H9 (cell line): ENCODE results near the gene YIPF2. TPM values are rescaled to one million over a fixed set of nuclear protein-coding genes. Genes with fewer than 3 reads are reported as not detected.

Source experiments
- DNase-seq: peaks from one replicate; pipeline ENCODE4 v3.0.0-alpha.2; 2017
- H2AFZ ChIP-seq: one replicate; pipeline ENCODE4 v1.6.1; 2013; ENCODE audit warnings: mild to moderate bottlenecking, low read length, control low read depth, moderate library complexity
- H2AK5ac ChIP-seq: 2 replicates; pipeline ENCODE4 v1.6.1; 2013; ENCODE audit warnings: low read length, control low read depth, mixed read lengths; ENCODE audit not compliant: insufficient read length
- H2BK120ac ChIP-seq: one replicate; pipeline ENCODE4 v1.6.1; 2013; ENCODE audit warnings: low read depth, mild to moderate bottlenecking, low read length, control low read depth, inconsistent platforms; ENCODE audit not compliant: poor library complexity, severe bottlenecking
- H2BK12ac ChIP-seq: 2 replicates; pipeline ENCODE4 v1.6.1; 2013; ENCODE audit warnings: low read length, control low read depth, mixed read lengths, low read depth; ENCODE audit not compliant: insufficient read length
- H2BK15ac ChIP-seq: 2 replicates; pipeline ENCODE4 v1.6.1; 2013; ENCODE audit warnings: low read depth, low read length, control low read depth
- H2BK20ac ChIP-seq: one replicate; pipeline ENCODE4 v1.6.1; 2013; ENCODE audit warnings: low read depth, mild to moderate bottlenecking, low read length, control low read depth, inconsistent platforms; ENCODE audit not compliant: poor library complexity, severe bottlenecking
- H2BK5ac ChIP-seq: 2 replicates; pipeline ENCODE4 v1.6.1; 2013; ENCODE audit warnings: low read length, control low read depth, mixed read lengths; ENCODE audit not compliant: insufficient read length
- H3K14ac ChIP-seq: 2 replicates; pipeline ENCODE4 v1.6.1; 2013; ENCODE audit warnings: low read length, control low read depth; ENCODE audit not compliant: insufficient read depth
- H3K18ac ChIP-seq: 2 replicates; pipeline ENCODE4 v1.6.1; 2013; ENCODE audit warnings: low read depth, mild to moderate bottlenecking, mixed read lengths, low read length, control low read depth; ENCODE audit not compliant: insufficient read length
- H3K23ac ChIP-seq: 2 replicates; pipeline ENCODE4 v1.6.1; 2013; ENCODE audit warnings: low read length, control low read depth, mixed read lengths, low read depth; ENCODE audit not compliant: insufficient read length
- H3K23me2 ChIP-seq: 2 replicates; pipeline ENCODE4 v1.6.1; 2013; ENCODE audit warnings: low read depth, mild to moderate bottlenecking, mixed read lengths, low read length, control low read depth; ENCODE audit not compliant: insufficient read length, poor library complexity, severe bottlenecking
- H3K27ac ChIP-seq: 2 replicates; pipeline ENCODE4 v1.5.1; 2013; ENCODE audit warnings: low read length, control low read depth, mixed read lengths, low read depth; ENCODE audit not compliant: insufficient read length
- H3K27me3 ChIP-seq: 2 replicates; pipeline ENCODE4 v1.6.1; 2013; ENCODE audit warnings: low read length, control low read depth, inconsistent platforms; ENCODE audit not compliant: insufficient read depth
- H3K4ac ChIP-seq: 2 replicates; pipeline ENCODE4 v1.6.1; 2013; ENCODE audit warnings: low read depth, mild to moderate bottlenecking, control low read depth, inconsistent platforms, low read length, moderate library complexity
- H3K4me1 ChIP-seq: 2 replicates; pipeline ENCODE4 v1.6.1; 2013; ENCODE audit warnings: low read length, control low read depth, inconsistent platforms; ENCODE audit not compliant: insufficient read depth
- H3K4me2 ChIP-seq: 2 replicates; pipeline ENCODE4 v1.6.1; 2013; ENCODE audit warnings: low read length, control low read depth, mixed read lengths; ENCODE audit not compliant: insufficient read length, insufficient read depth
- H3K56ac ChIP-seq: 2 replicates; pipeline ENCODE4 v1.6.1; 2013; ENCODE audit warnings: low read depth, mild to moderate bottlenecking, mixed read lengths, low read length, control low read depth; ENCODE audit not compliant: insufficient read length
- H3K79me1 ChIP-seq: 2 replicates; pipeline ENCODE4 v1.6.1; 2013; ENCODE audit warnings: low read depth, mild to moderate bottlenecking, moderate library complexity, low read length, control low read depth, inconsistent platforms; ENCODE audit not compliant: insufficient read depth, poor library complexity, severe bottlenecking
- H3K79me2 ChIP-seq: 2 replicates; pipeline ENCODE4 v1.6.1; 2013; ENCODE audit warnings: low read length, control low read depth, inconsistent platforms; ENCODE audit not compliant: insufficient read depth
- H3K9ac ChIP-seq: 2 replicates; pipeline ENCODE4 v1.6.1; 2013; ENCODE audit warnings: low read length, control low read depth, mixed read lengths; ENCODE audit not compliant: insufficient read length; ENCODE audit errors: extremely low read depth
- H3K9me3 ChIP-seq: one replicate; pipeline ENCODE4 v1.6.1; 2013; ENCODE audit warnings: low read depth, low read length, inconsistent platforms; ENCODE audit not compliant: control insufficient read depth
- H3T11ph ChIP-seq: one replicate; pipeline ENCODE4 v1.6.1; 2013; ENCODE audit warnings: mild to moderate bottlenecking, low read length, control low read depth, inconsistent platforms
- H4K20me1 ChIP-seq: one replicate; pipeline ENCODE4 v1.6.1; 2013; ENCODE audit not compliant: control insufficient read depth, insufficient read length, insufficient read depth
- H4K5ac ChIP-seq: 2 replicates; pipeline ENCODE4 v1.6.1; 2013; ENCODE audit warnings: low read depth, mild to moderate bottlenecking, mixed read lengths, low read length, control low read depth; ENCODE audit not compliant: insufficient read length
- H4K8ac ChIP-seq: replicated peaks from 2 replicates; pipeline ENCODE4 v1.6.1; 2013; ENCODE audit warnings: low read length, control low read depth, mixed read lengths, low read depth; ENCODE audit not compliant: insufficient read length
- H4K91ac ChIP-seq: 2 replicates; pipeline ENCODE4 v1.6.1; 2013; ENCODE audit warnings: low read depth, mild to moderate bottlenecking, moderate library complexity, mixed read lengths, low read length, control low read depth; ENCODE audit not compliant: insufficient read length
- H3K27ac Mint-ChIP-seq, 3 experiments: 2 replicates in 2 of 3; 3 replicates in 1 of 3; pipeline ENCODE4 v1.8.0; 2020 to 2021; ENCODE audit warnings: mixed read lengths in 3 of 3, mild to moderate bottlenecking in 1 of 3, moderate library complexity in 1 of 3
- H3K27me3 Mint-ChIP-seq: 2 replicates; pipeline ENCODE4 v1.8.0; 2021; ENCODE audit warnings: low read depth, mild to moderate bottlenecking, moderate library complexity, mixed read lengths
- H3K36me3 Mint-ChIP-seq, 3 experiments: 2 replicates in 2 of 3; 3 replicates in 1 of 3; pipeline ENCODE4 v1.8.0; 2020 to 2021; ENCODE audit warnings: low read depth in 3 of 3, mixed read lengths in 3 of 3; ENCODE audit not compliant: insufficient read depth in 1 of 3
- H3K4me1 Mint-ChIP-seq, 2 experiments: 2 replicates each; pipeline ENCODE4 v1.8.0; 2020; ENCODE audit warnings: mixed read lengths in 2 of 2
- H3K4me3 Mint-ChIP-seq, 2 experiments: 2 replicates in 1 of 2; 3 replicates in 1 of 2; pipeline ENCODE4 v1.8.0; 2020 to 2021; ENCODE audit warnings: mild to moderate bottlenecking in 2 of 2, mixed read lengths in 2 of 2, moderate library complexity in 1 of 2
- H3K9me3 Mint-ChIP-seq, 2 experiments: 2 replicates in 1 of 2; 3 replicates in 1 of 2; pipeline ENCODE4 v1.8.0; 2020; ENCODE audit warnings: mild to moderate bottlenecking in 2 of 2, mixed read lengths in 2 of 2, moderate library complexity in 1 of 2
- WGBS: extraction: QIAGEN DNeasy Blood & Tissue Kit; methylation state at CpG from one replicate; pipeline ENCODE4 v1.1.7; 2013; ENCODE audit warnings: missing lambda C conversion rate, low lambda C conversion rate, mixed read lengths; ENCODE audit not compliant: insufficient read length; ENCODE audit errors: extremely low coverage; 5-methylcytosine and 5-hydroxymethylcytosine counted together
- total RNA-seq: library from RNA; stranded (reverse); gene quantifications from 2 replicates; pipeline ENCODE4 v1.2.1, GENCODE V29; 2021
- TF ChIP-seq, protein P1 (sequence below): fragments of 200-600 bp; sonication (generic); conservative IDR thresholded peaks from 3 replicates; pipeline ENCODE4 v1.8.0; 2021; ENCODE audit warnings: antibody characterized with exemption, mild to moderate bottlenecking

Gene YIPF2
- total RNA-seq, 1 experiment from 2014 or later, result 58.2 TPM

GRCh38 chr19:10975374-10976130 is 47.1 kb upstream of the YIPF2 start:
- H3K14ac ChIP-seq, result no peak overlapping the region
- no peak for DNase-seq
- H4K91ac ChIP-seq, result no peak overlapping the region
- no peak overlapping the region for H2BK15ac ChIP-seq
- no peak overlapping the region for H3K56ac ChIP-seq
- H3K4ac ChIP-seq, result no peak overlapping the region
- H2BK12ac ChIP-seq, result no peak overlapping the region
- no peak overlapping the region for H2BK120ac ChIP-seq
- no CpG with 5 or more reads among the region's 19 CpGs for WGBS
- no peak overlapping the region for H2BK20ac ChIP-seq
- no peaks in the 10 kb centered on the region for H3K27me3 ChIP-seq
- H2AFZ ChIP-seq, result no peak overlapping the region
- H3T11ph ChIP-seq, result no peak overlapping the region
- H3K18ac ChIP-seq, result no peak overlapping the region
- TF ChIP-seq, protein P1, sequence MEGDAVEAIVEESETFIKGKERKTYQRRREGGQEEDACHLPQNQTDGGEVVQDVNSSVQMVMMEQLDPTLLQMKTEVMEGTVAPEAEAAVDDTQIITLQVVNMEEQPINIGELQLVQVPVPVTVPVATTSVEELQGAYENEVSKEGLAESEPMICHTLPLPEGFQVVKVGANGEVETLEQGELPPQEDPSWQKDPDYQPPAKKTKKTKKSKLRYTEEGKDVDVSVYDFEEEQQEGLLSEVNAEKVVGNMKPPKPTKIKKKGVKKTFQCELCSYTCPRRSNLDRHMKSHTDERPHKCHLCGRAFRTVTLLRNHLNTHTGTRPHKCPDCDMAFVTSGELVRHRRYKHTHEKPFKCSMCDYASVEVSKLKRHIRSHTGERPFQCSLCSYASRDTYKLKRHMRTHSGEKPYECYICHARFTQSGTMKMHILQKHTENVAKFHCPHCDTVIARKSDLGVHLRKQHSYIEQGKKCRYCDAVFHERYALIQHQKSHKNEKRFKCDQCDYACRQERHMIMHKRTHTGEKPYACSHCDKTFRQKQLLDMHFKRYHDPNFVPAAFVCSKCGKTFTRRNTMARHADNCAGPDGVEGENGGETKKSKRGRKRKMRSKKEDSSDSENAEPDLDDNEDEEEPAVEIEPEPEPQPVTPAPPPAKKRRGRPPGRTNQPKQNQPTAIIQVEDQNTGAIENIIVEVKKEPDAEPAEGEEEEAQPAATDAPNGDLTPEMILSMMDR, result no peak
- H3K79me1 ChIP-seq, result peaks cover 3% of the 10 kb centered on the region
- Mint-ChIP-seq H3K4me1 (peaks cover 14 to 17% of the 10 kb centered on the region in 2 experiments), H3K27ac (peak overlapping the region; percentile 30 to 95 (median 79); a peak in 5 of 7 replicates), H3K9me3 (peaks cover 5 to 6% of the 10 kb centered on the region in 2 experiments; a peak in 4 of 5 replicates), H3K27me3 (no peaks in the 10 kb centered on the region), H3K4me3 (no peak overlapping the region), H3K36me3 (peaks cover 21 to 33% (median 24%) of the 10 kb centered on the region in 3 experiments)
- H4K8ac ChIP-seq, result no peak overlapping the region
- no peak overlapping the region for H4K5ac ChIP-seq
- peaks cover 51% of the 10 kb centered on the region; the same call in 1 of the 2 replicates for H3K79me2 ChIP-seq
- no peaks in the 10 kb centered on the region for H3K4me1 ChIP-seq
- peaks cover 3% of the 10 kb centered on the region for H3K23me2 ChIP-seq
- no peak overlapping the region for H3K9ac ChIP-seq
- no peak overlapping the region for H3K23ac ChIP-seq
- peaks cover 5% of the 10 kb centered on the region for H4K20me1 ChIP-seq
- no peak overlapping the region for H2BK5ac ChIP-seq
- H3K4me2 ChIP-seq, result no peak overlapping the region
- H3K27ac ChIP-seq, result no peak overlapping the region
- no peak overlapping the region for H2AK5ac ChIP-seq
- no peaks in the 10 kb centered on the region for H3K9me3 ChIP-seq
